Activated CD4-positive, alpha-beta memory T cell treated with anti-CD3 and anti-CD28 coated beads, Interleukin-2, amount 10 ng/mL, durations not matched to agents 7 days and 5 days (primary cell): ENCODE results near the gene FBXL16. TPM values are rescaled to one million over a fixed set of nuclear protein-coding genes. Genes with fewer than 3 reads are reported as not detected.
"Not testable (repeated sequence)": the region's sequence is repeated elsewhere in the genome, so short reads cannot be mapped to it uniquely, and the experiment has no call there.

Experiments
- CTCF ChIA-PET: fragments of 350-600 bp; sonication (Branson Sonifier 250); formaldehyde crosslinking; loops from one replicate; lab custom pipeline; 2021; ENCODE audit warnings: antibody characterized with exemption, inconsistent platforms; lab: Charles Lee
- POLR2A ChIA-PET: fragments of 350-600 bp; sonication (Branson Sonifier 250); formaldehyde crosslinking; loops from one replicate; lab custom pipeline; 2021; ENCODE audit warnings: antibody characterized with exemption; lab: Charles Lee
- DNase-seq: peaks from one replicate; pipeline ENCODE4 v3.0.0-alpha.2; 2020
- H3K27ac Mint-ChIP-seq: one replicate; pipeline ENCODE4 v1.8.0; 2021; ENCODE audit warnings: mild to moderate bottlenecking, mixed read lengths
- H3K27me3 Mint-ChIP-seq: one replicate; pipeline ENCODE4 v1.8.0; 2021; ENCODE audit warnings: mixed read lengths
- H3K36me3 Mint-ChIP-seq: one replicate; pipeline ENCODE4 v1.8.0; 2021; ENCODE audit warnings: low read depth, mixed read lengths
- H3K4me1 Mint-ChIP-seq: one replicate; pipeline ENCODE4 v1.8.0; 2021; ENCODE audit warnings: mixed read lengths
- H3K4me3 Mint-ChIP-seq: one replicate; pipeline ENCODE4 v1.8.0; 2021; ENCODE audit warnings: mild to moderate bottlenecking, mixed read lengths
- H3K9me3 Mint-ChIP-seq: one replicate; pipeline ENCODE4 v1.8.0; 2021; ENCODE audit warnings: mixed read lengths
- total RNA-seq, 2 experiments: library from RNA; stranded (reverse); gene quantifications; one replicate each; pipeline ENCODE4 v1.2.3, GENCODE V29; 2021

The FBXL16 gene
- total RNA-seq, 2 experiments from 2014 or later, result 30.9 to 34.6 TPM

DNA sequence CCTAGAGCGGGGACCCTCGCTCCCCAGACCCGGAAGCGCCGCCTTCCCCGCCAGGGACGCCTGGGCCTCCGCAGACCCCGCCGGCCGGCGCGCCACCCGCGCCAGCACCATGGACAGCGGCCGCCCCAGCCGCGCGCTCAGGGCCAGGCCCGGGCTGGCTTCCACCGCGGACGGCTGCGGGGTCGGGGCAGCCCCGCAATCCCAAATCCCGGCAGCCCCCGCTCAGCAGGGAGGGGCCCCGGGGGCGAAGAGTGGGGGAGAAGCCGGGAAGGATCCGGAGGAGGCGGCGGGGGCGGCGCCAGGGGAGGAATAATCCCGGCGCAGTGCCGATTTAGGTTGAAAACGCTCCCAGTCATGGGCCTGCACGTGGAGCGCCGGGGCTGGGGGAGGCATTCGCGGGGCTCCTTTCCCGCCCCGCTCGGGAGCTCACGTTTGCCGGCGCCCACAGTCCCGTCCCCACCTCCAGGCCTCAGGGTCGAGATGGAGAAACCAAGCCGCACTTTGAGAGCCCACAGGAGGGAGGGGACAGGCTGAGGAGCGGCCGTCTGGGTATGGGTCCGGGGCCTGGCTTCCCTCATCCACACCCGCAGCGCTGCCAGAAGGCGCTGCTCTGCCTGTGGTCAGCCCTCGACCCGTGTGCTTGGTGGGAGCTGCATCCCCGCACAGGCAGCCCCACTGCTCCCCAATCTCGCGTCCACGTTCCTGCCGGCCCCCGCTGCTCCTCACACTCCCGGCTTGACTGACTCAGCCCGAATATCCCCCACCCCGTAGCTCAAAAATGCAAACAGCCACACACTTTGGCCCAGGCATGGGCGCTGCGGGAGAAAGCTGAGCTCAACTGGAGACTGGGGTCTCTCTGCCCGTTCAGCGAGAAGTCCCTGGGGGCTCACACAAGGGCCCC is 4.7 kb downstream of the FBXL16 start:
- ChIA-PET POLR2A (interaction anchor here (4.5 kb wide), 1 partner anchor 11 kb away, joined by 21 read pairs; the partner anchor contains the start of gene WDR24), CTCF (no interaction called here)
- Mint-ChIP-seq H3K27me3 (peaks cover 31% of the 10 kb centered on the region), H3K4me3 (no peak overlapping the region), H3K4me1 (peaks cover 35% of the 10 kb centered on the region), H3K27ac (no peak overlapping the region), H3K9me3 (no peaks in the 10 kb centered on the region), H3K36me3 (no peaks in the 10 kb centered on the region)
- peak; percentile 60 for DNase-seq

DNA sequence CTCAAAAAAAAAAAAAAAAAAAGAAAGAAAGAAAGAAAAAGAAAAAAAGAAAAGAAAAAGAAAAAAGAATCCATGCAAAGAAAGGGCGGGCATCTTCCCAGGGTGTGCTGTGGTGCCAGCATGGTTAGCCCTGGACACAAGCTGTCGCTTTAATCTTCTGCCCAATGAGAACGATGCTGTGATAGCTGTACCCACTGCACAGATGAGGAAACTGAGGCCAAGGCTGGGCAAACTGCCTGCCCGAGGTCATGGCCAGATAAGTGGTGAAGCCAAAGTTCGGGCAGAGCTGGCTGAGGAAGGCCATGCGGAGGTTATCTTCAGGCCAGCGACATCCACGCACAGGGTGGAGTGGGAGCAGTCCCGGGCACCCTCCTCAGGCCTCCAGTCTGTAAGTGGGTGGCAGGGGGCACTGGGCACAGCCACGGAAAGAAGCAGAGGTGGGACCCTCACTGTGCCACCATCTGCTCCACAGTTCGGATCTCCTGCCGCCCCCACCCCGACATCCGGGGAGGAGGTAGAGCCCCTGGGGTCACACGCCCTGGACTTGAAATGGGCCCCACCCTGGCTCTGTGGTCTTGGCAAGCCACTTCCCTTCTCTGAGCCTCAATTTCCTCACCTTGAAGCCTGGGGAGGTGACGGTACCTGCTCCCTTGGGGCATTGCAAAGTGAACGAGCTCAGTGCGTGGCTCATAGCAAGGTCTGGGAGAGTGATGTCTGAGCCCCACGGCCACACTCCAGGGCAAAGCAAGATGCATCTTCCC is 6.5 kb downstream of the FBXL16 start:
- H3K27ac Mint-ChIP-seq, result peak overlapping the region; percentile 78
- H3K9me3 Mint-ChIP-seq, result no peaks in the 10 kb centered on the region
- DNase-seq, result peak; percentile 70
- peaks cover 32% of the 10 kb centered on the region for H3K27me3 Mint-ChIP-seq
- peaks cover 5% of the 10 kb centered on the region for H3K36me3 Mint-ChIP-seq
- H3K4me3 Mint-ChIP-seq, result peak overlapping the region; percentile 35
- CTCF ChIA-PET, result interaction anchor here (0.5 to 1.6 kb wide), 5 partner anchors 12 to 1253 kb away, joined by 3 to 7 read pairs (median 3); no protein-coding TSS in a partner anchor
- H3K4me1 Mint-ChIP-seq, result peaks cover 44% of the 10 kb centered on the region
- POLR2A ChIA-PET, result interaction anchor here (0.6 to 4.5 kb wide), 5 partner anchors 9 to 89 kb away, joined by 3 to 21 read pairs (median 4); partner anchors contain the start of genes ANTKMT, CHTF18, RPUSD1 and STUB1

DNA sequence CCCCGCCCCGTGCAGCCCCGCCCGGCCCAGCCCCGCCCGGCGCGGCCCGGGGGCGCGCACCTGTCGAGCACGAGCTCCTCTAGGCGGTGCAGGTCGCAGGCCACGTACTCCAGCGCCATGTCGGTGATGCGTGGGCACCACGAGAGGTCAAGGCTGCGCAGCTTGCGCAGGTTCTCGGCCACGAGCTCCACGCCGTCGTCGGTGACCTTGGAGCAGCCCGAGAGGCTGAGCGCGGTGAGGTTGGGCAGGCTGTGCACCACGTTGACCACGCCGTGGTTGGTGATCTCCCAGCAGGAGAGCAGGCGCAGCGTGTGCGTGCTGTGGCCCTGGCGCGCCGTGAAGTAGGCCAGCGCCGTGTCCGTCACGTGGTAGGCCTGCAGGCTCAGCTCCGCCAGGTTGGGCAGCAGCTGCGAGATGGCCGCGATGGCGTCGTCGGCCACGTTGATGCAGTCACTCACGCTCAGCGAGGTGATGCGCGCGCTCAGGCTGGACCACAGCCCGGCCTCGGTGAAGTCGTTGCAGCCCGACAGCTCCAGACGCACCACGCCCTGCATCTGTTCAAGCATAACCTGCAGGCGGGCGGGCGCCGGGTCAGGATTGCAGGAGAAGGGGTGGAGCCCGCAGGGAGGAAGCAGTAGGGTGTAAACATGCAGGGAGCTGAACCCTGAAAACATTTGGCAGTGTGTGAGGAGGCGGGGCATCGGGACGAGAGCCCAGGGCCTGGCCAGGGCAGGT is 10.1 kb downstream of the FBXL16 start:
- peak overlapping the region; percentile 79 for H3K4me3 Mint-ChIP-seq
- H3K36me3 Mint-ChIP-seq, result peaks cover 5% of the 10 kb centered on the region
- POLR2A ChIA-PET, result interaction anchor here (0.8 to 3.3 kb wide), 22 partner anchors 8 to 839 kb away, joined by 3 to 22 read pairs (median 4); partner anchors contain the start of genes ANTKMT, CHTF18, CIAO3 and JMJD8
- H3K27ac Mint-ChIP-seq, result peak overlapping the region; percentile 92
- CTCF ChIA-PET, result interaction anchor here (1.0 to 2.0 kb wide), 5 partner anchors 9 to 28 kb away, joined by 3 to 10 read pairs (median 4); partner anchors contain the start of genes RHOT2 and STUB1
- no peaks in the 10 kb centered on the region for H3K9me3 Mint-ChIP-seq
- H3K27me3 Mint-ChIP-seq, result peaks cover 8% of the 10 kb centered on the region
- peaks cover 57% of the 10 kb centered on the region for H3K4me1 Mint-ChIP-seq
- DNase-seq, result peak; percentile 81

DNA sequence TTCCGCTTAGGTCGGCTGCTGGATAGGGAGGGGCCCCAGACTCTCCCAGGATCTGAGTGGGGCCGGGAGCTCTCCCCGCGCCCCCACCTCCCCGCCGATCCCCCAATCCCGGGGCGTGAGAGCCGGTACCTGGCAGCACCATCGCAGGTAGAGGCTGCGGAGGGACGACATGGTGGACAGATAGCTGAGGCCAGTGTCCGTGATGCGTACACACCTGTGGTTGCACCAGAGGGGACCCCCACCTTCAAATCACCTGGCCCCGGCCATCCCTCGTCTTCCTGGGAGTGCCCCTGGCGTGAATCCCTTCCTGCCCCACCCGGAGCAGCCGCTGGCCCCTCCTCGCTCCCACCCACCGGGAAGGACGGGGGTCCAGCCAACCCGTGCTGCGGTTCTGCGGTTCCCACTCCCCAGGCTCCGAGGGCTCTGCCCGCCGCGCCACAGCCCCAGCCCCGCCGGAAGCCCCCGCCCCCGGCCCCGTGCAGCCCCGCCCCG is 10.7 kb downstream of the FBXL16 start:
- peak overlapping the region; percentile 49 for H3K4me3 Mint-ChIP-seq
- H3K27ac Mint-ChIP-seq, result no peak overlapping the region
- ChIA-PET CTCF (interaction anchor here (1.0 to 2.0 kb wide), 5 partner anchors 9 to 27 kb away, joined by 3 to 10 read pairs (median 4); partner anchors contain the start of genes RHOT2 and STUB1), POLR2A (interaction anchor here (0.9 to 3.3 kb wide), 19 partner anchors 8 to 107 kb away, joined by 3 to 22 read pairs (median 4); partner anchors contain the start of genes ANTKMT, CHTF18, CIAO3 and JMJD8)
- peaks cover 5% of the 10 kb centered on the region for H3K27me3 Mint-ChIP-seq
- no peaks in the 10 kb centered on the region for H3K9me3 Mint-ChIP-seq
- no peak for DNase-seq
- H3K4me1 Mint-ChIP-seq, result peaks cover 56% of the 10 kb centered on the region
- H3K36me3 Mint-ChIP-seq, result peaks cover 5% of the 10 kb centered on the region

DNA sequence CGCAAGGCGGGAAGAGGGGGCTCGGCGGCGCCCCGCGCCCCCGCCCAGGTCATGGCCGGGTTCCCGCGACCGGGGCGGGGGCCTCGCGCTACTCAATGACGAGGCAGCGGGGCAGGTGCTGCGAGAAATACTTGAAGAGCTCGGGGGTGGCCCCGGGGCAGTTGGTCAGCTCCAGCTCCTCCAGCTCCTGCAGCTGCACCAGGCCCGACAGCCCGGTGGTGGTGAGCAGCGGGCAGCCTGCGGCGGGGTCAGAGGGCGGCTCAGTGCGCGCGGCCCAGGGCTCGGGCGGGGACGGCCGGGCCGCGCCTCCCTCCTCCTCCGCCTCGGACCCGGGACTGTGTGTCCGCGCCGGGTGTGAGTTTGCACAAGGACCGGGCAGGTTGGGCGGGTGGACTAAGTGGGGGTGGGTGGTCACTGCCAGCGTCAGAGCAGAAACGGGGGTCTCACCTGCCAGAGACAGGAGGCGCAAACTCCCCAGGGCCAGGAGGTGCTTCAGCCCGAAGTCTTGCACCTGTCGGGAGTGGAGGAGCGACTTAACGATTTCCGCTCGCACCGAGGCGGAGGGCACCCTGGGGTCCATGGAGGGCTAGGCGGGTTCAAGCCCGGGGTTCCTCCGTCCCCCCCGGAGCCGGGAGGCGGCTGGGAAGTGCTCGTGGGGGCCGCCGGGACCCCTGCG is 11.3 kb downstream of the FBXL16 start:
- H3K27me3 Mint-ChIP-seq, result peaks cover 3% of the 10 kb centered on the region

DNA sequence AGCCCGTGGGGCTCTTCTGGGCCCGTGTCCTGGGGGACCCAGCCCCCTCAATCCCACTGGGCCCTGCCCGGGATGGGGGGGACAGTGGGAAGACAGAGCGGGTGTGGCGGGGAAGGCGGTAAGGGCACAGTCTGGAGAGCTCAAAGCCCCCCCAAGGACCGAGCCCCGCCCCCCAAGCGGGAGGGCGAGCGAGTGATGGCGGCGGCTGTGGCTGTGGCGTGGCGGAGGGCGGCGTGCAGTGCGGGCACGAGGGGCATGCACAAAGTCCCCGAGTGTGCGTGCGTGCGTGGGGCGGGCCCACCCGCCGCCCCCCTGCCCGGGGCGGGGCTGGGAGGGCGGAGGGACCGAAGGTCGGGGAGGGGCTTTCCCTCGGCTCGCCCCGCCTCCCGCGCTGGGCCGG is 11.8 kb downstream of the FBXL16 start:
- POLR2A ChIA-PET, result interaction anchor here (3.1 kb wide), 1 partner anchor 13 kb away, joined by 22 read pairs; the partner anchor contains the start of gene STUB1
- H3K27ac Mint-ChIP-seq, result no peak overlapping the region
- peaks cover 3% of the 10 kb centered on the region for H3K27me3 Mint-ChIP-seq
- DNase-seq, result no peak
- peaks cover 5% of the 10 kb centered on the region for H3K36me3 Mint-ChIP-seq
- peaks cover 54% of the 10 kb centered on the region for H3K4me1 Mint-ChIP-seq
- H3K4me3 Mint-ChIP-seq, result peak overlapping the region; percentile 37
- H3K9me3 Mint-ChIP-seq, result no peaks in the 10 kb centered on the region
- CTCF ChIA-PET, result no interaction called here

More for the DNA sequence above, 11.3 kb downstream of the FBXL16 start:
- Mint-ChIP-seq H3K27ac (no peak overlapping the region), H3K4me3 (peak overlapping the region; percentile 73), H3K9me3 (no peaks in the 10 kb centered on the region), H3K36me3 (peaks cover 5% of the 10 kb centered on the region), H3K4me1 (peaks cover 54% of the 10 kb centered on the region)
- ChIA-PET CTCF (interaction anchor here (2.0 kb wide), 1 partner anchor 19 kb away, joined by 10 read pairs; no protein-coding TSS in a partner anchor), POLR2A (interaction anchor here (1.0 to 3.3 kb wide), 7 partner anchors 9 to 58 kb away, joined by 3 to 22 read pairs (median 5); partner anchors contain the start of genes ANTKMT and STUB1)
- no peak for DNase-seq

DNA sequence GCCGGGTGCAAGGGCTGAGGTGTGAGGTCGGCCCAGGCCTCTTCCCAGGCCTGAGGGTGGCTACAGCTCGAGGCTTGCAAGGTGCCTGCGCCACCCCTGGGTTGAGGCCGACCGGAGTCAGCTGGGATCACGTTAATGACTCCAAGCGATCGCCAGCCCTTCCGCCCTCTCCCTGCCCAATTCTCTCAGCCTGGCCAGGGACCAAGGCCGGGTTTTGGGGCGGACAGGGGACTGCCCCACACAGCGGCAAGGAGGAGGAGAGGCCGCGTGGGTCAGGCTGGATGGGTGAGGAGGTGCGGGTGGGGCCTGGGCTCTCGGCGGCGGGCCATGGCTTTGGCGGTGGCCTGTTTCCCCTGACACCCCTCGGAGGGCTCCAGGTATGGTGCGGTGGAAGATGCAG is 12.2 kb downstream of the FBXL16 start:
- Mint-ChIP-seq H3K4me1 (peaks cover 56% of the 10 kb centered on the region), H3K36me3 (peaks cover 5% of the 10 kb centered on the region), H3K4me3 (peak overlapping the region; percentile 37), H3K9me3 (no peaks in the 10 kb centered on the region), H3K27ac (no peak overlapping the region), H3K27me3 (peaks cover 3% of the 10 kb centered on the region)
- POLR2A ChIA-PET, result interaction anchor here (1.0 to 3.1 kb wide), 4 partner anchors 9 to 22 kb away, joined by 3 to 22 read pairs (median 4); partner anchors contain the start of genes METRN and STUB1
- no peak for DNase-seq
- CTCF ChIA-PET, result no interaction called here

DNA sequence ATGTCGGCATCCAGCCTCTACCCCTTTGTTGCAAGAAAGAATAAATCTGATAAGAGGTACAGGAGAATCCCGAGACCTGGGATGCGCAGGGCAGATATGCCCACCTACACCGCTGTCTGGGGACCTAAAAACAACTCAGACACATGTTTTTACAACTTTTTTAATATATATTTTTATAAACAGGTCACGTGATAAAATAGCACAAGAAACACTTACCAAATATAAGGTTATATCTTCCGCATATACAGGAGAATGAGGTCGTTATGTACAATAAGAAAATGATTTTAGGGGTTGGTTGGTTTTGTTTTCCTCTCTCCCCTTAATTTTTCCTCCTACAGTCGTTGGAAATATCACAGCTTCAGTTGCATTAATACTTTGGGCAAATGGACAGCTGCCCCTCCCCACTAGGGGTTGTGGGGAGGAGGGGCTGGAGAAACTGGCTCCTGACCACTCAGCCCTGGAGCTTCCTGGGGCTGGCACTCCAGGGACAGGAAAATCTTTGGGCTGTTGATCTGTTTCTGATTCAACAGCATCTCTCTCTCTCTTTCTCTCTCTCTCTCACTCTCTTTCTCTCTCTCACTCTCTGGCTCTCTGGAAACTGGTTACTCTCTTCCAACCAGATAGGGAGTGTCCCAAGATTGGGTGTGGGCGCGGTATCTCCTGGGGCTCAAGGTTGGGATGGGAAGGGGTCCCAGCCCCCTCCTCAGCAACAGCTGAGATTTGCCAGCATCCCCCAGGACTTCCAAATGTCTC is 13.1 kb downstream of the FBXL16 start:
- H3K9me3 Mint-ChIP-seq, result no peaks in the 10 kb centered on the region
- H3K4me1 Mint-ChIP-seq, result peaks cover 50% of the 10 kb centered on the region
- peaks cover 3% of the 10 kb centered on the region for H3K27me3 Mint-ChIP-seq
- peaks cover 7% of the 10 kb centered on the region for H3K36me3 Mint-ChIP-seq
- no peak for DNase-seq
- H3K4me3 Mint-ChIP-seq, result no peak overlapping the region
- CTCF ChIA-PET, result no interaction called here
- POLR2A ChIA-PET, result interaction anchor here (1.0 to 1.4 kb wide), 3 partner anchors 10 to 23 kb away, joined by 3 to 4 read pairs (median 4); partner anchors contain the start of genes METRN and STUB1
- H3K27ac Mint-ChIP-seq, result no peak overlapping the region

DNA sequence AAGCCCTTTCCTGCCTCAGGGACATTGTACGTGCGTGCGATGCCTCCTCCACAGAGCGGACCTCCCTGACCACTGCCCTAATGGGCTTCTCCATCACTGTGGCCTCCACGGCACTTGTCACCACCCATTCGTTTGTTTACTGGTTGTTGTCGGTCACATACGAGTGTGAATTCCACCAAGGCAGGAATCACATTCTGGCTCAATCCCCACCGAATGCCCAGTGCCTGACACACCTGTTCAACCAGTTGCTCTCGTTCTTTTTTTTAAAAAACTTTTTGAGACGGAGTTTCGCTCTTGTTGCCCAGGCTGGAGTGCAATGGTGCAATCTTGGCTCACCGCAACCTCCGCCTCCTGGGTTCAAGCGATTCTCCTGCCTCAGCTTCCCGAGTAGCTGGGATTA is 14.4 kb downstream of the FBXL16 start:
- H3K9me3 Mint-ChIP-seq, H3K27ac Mint-ChIP-seq, CTCF ChIA-PET, H3K27me3 Mint-ChIP-seq, DNase-seq: not testable (repeated sequence)
- Mint-ChIP-seq H3K36me3 (peaks cover 11% of the 10 kb centered on the region), H3K4me1 (peaks cover 41% of the 10 kb centered on the region), H3K4me3 (peak overlapping the region; percentile 55)
- POLR2A ChIA-PET, result interaction anchor here (1.1 to 3.3 kb wide), 4 partner anchors 11 to 41 kb away, joined by 3 to 35 read pairs (median 13); partner anchors contain the start of genes CCDC78, RHBDL1, STUB1 and WDR90

DNA sequence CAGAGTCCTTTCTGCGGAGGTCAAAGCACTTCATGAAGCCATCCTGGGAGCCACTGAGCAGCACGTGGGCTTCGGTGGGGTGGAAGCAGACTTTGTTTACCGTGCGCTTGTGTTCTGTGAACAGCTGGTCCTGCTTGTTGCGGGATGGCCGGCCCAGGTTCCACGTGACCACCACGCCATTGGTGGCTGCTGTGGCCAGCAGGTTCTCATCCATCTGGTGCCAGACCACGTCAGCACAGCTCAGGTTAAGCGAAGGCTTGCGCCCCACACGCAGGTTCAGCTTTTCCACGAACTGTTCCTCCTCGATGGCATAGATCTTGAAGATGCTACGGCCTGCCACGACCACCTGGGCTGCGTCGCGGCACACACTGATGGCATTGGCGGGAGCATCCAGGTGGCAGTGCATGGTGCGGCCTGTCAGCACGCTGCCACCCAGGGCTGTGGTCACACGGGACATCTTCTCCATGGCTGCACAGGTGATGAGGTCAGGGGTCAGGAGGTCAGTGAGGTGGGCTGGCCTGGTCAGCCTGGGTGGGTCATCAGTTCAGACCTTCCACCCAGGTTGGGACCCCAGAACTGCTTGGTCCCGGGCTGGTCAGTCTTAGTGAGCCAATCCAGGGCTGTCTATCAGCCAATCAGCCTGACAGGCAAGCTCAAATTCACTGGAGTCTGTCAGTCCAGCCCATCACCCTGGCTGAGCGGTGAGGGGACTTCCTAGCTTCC is 16.3 kb downstream of the FBXL16 start:
- Mint-ChIP-seq H3K27me3 (no peaks in the 10 kb centered on the region), H3K4me1 (peaks cover 37% of the 10 kb centered on the region), H3K27ac (peak overlapping the region; percentile 85), H3K9me3 (no peaks in the 10 kb centered on the region), H3K36me3 (peaks cover 12% of the 10 kb centered on the region), H3K4me3 (peak overlapping the region; percentile 84)
- no peak for DNase-seq
- CTCF ChIA-PET, result interaction anchor here (1.0 kb wide), 2 partner anchors 14 to 31 kb away, joined by 3 read pairs; partner anchors contain the start of gene RHBDL1
- POLR2A ChIA-PET, result interaction anchor here (0.9 to 3.3 kb wide), 16 partner anchors 9 to 731 kb away, joined by 3 to 35 read pairs (median 6); partner anchors contain the start of genes ANTKMT, CHTF18, MCRIP2 and METTL26
